ENCODE measurements around the gene OSBPL10. TPM values are rescaled to one million over a fixed set of nuclear protein-coding genes. Genes with fewer than 3 reads are reported as not detected.

The OSBPL10 gene
- total and polyA plus RNA-seq, 3 donors from 2014 or later = 113 to 175 (median 160) TPM

GRCh38 chr3:31880482-31881078, 100.5 kb downstream of the OSBPL10 start:
- no peaks in the 10 kb centered on the region for H3K27me3 ChIP-seq
- TF ChIP-seq, protein P1, sequence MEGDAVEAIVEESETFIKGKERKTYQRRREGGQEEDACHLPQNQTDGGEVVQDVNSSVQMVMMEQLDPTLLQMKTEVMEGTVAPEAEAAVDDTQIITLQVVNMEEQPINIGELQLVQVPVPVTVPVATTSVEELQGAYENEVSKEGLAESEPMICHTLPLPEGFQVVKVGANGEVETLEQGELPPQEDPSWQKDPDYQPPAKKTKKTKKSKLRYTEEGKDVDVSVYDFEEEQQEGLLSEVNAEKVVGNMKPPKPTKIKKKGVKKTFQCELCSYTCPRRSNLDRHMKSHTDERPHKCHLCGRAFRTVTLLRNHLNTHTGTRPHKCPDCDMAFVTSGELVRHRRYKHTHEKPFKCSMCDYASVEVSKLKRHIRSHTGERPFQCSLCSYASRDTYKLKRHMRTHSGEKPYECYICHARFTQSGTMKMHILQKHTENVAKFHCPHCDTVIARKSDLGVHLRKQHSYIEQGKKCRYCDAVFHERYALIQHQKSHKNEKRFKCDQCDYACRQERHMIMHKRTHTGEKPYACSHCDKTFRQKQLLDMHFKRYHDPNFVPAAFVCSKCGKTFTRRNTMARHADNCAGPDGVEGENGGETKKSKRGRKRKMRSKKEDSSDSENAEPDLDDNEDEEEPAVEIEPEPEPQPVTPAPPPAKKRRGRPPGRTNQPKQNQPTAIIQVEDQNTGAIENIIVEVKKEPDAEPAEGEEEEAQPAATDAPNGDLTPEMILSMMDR (IDR thresholded peaks at IDR 0.05) = no peak
- TF ChIP-seq POLR2A (IDR thresholded peaks at IDR 0.05) = no peak
- H3K36me3 ChIP-seq (ENCODE audit: low read depth, missing control alignments) = no peaks in the 10 kb centered on the region
- no peak overlapping the region for H3K27ac ChIP-seq
- no peaks in the 10 kb centered on the region for H3K9me3 ChIP-seq
- DNase-seq = no peak
- intact Hi-C loops (cut with DNase I; ENCODE audit: low total_unique reads) = no loop called here
- H3K4me1 ChIP-seq = no peaks in the 10 kb centered on the region
- WGBS, 2 donors = 77 to 90% methylated on average over 4 of the region's 4 CpGs
- no peak overlapping the region for H3K4me3 ChIP-seq

DNA sequence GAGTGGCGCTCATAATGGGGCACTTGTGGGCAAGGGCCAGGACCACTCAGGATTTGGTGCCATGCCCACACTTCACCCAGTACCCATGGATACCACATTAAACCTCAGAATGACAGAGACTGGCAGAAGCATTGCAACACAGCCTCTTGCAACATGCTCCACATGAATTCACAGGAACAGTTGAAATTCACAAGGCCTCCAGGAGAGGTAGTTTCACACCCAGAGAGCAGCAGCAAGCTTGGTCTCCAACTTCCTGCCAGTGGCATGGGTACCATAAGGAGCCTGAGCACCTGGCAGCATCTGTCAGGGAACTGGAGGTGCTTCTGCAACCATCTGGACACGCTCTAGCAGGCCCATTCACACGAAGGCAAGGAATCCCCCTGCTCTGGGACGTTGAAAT, 101.0 kb downstream of the OSBPL10 start:
- Histone ChIP-seq H3K4me1 (no peaks in the 10 kb centered on the region), H3K4me3 (no peak overlapping the region), H3K9me3 (no peaks in the 10 kb centered on the region), H3K27me3 (no peaks in the 10 kb centered on the region), H3K36me3 (ENCODE audit: low read depth, missing control alignments) (no peaks in the 10 kb centered on the region), H3K27ac (no peak overlapping the region)
- no peak for TF ChIP-seq POLR2A (IDR thresholded peaks at IDR 0.05)
- TF ChIP-seq, protein P1 (IDR thresholded peaks at IDR 0.05) = no peak
- intact Hi-C loops (cut with DNase I; ENCODE audit: low total_unique reads) = no loop called here
- 95 to 98% methylated on average over 4 of the region's 4 CpGs for WGBS, 2 donors
- no peak for DNase-seq

DNA sequence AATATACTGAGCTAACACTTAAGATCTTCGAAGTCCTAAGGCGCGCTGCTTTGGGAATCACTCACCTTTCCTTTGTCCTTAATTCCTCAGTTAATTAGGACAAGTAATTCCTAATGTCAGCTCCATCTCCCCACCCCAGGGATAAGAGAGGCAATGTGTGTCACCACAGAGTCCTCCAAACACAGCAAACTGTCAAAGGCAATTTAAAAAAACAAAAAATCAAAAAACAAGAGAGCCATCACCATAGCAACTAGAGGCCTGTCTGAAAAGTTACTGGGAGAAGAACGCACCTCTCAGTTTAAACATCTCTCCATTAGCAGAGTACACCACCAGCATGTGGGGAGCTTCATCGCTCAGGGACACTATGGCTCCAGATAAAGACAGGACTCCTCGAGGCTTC, 101.7 kb downstream of the OSBPL10 start:
- Histone ChIP-seq H3K4me1 (no peaks in the 10 kb centered on the region), H3K9me3 (no peaks in the 10 kb centered on the region), H3K36me3 (ENCODE audit: low read depth, missing control alignments) (no peaks in the 10 kb centered on the region), H3K27me3 (no peaks in the 10 kb centered on the region), H3K27ac (no peak overlapping the region), H3K4me3 (no peak overlapping the region)
- TF ChIP-seq, protein P1 (IDR thresholded peaks at IDR 0.05) = no peak
- TF ChIP-seq POLR2A (IDR thresholded peaks at IDR 0.05) = no peak
- intact Hi-C loops (cut with DNase I; ENCODE audit: low total_unique reads) = no loop called here
- DNase-seq = no peak
- 87 to 93% methylated on average over 6 of the region's 6 CpGs for WGBS, 2 donors

DNA sequence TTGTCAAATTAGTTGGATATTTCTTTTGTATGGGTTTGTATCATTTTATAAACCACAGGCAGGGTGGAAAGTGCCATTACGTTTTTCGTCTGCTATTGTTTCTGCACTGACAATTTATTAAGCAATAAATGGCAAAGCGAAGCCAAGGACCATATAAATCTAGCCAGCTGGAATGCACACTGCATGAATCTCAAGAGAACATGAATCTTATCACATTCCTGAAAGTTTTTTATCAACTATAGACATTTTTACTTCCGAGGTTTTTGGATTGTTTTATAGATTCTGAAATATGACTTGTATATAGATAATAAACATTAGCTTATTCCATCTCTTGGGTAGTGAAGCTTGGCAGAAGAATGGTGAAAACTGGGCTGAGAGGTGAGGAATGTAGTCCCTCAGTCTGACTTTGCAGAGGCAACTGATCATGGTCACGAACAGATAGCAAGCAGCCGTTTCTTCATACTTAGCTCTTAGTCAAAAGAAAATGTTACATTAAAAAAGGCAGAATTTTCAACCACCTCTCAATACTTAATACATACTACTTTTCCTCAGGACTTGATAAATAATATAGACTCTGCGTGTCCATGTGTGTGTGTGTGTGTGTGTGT, 102.7 kb downstream of the OSBPL10 start:
- WGBS, 2 donors = 47 to 49% methylated on average over 7 of the region's 7 CpGs
- Histone ChIP-seq H3K4me1 (no peaks in the 10 kb centered on the region), H3K27ac (no peak overlapping the region), H3K36me3 (ENCODE audit: low read depth, missing control alignments) (no peaks in the 10 kb centered on the region), H3K27me3 (no peaks in the 10 kb centered on the region), H3K9me3 (no peaks in the 10 kb centered on the region), H3K4me3 (no peak overlapping the region)
- intact Hi-C loops (cut with DNase I; ENCODE audit: low total_unique reads) = no loop called here
- no peak for TF ChIP-seq POLR2A (IDR thresholded peaks at IDR 0.05)
- TF ChIP-seq, protein P1 (IDR thresholded peaks at IDR 0.05) = no peak
- no peak for DNase-seq

GRCh38 chr3:31876331-31876730, 104.7 kb downstream of the OSBPL10 start:
- 72 to 78% methylated on average over 7 of the region's 7 CpGs for WGBS, 2 donors
- no peak for TF ChIP-seq POLR2A (IDR thresholded peaks at IDR 0.05)
- TF ChIP-seq, protein P1 (IDR thresholded peaks at IDR 0.05) = no peak
- Histone ChIP-seq H3K4me1 (no peaks in the 10 kb centered on the region), H3K36me3 (ENCODE audit: low read depth, missing control alignments) (no peaks in the 10 kb centered on the region), H3K9me3 (no peaks in the 10 kb centered on the region), H3K27ac (no peak overlapping the region), H3K27me3 (no peaks in the 10 kb centered on the region), H3K4me3 (no peak overlapping the region)
- DNase-seq = no peak
- intact Hi-C loops (cut with DNase I; ENCODE audit: low total_unique reads) = no loop called here
